Brain microvascular endothelial cell (primary cell): ENCODE measurements around the gene CD2BP2.
A peak's percentile ranks its signal among the peaks of the same experiment; 100 is the strongest.

Experiments
- DNase-seq: peaks from one replicate; pipeline ENCODE4 v3.0.0-alpha.2; 2020
- H3K27ac ChIP-seq: fragments of 250-450 bp; sonication (Bioruptor Pico); 2 replicates; pipeline ENCODE4 v1.5.1; 2020; ENCODE audit warnings: mild to moderate bottlenecking, moderate library complexity
- H3K27me3 ChIP-seq: fragments of 250-450 bp; sonication (Bioruptor Pico); replicated peaks from 2 replicates; pipeline ENCODE4 v1.5.1; 2020; ENCODE audit warnings: mild to moderate bottlenecking
- H3K36me3 ChIP-seq: fragments of 250-450 bp; sonication (Bioruptor Pico); replicated peaks from 2 replicates; pipeline ENCODE4 v1.5.1; 2020; ENCODE audit warnings: mild to moderate bottlenecking
- H3K4me3 ChIP-seq: 2 replicates; pipeline ENCODE4 v1.5.1; 2011; ENCODE audit warnings: low read depth, mild to moderate bottlenecking, control low read depth, low read length, moderate library complexity
- CTCF ChIP-seq: IDR thresholded peaks from 2 replicates; pipeline ENCODE4 v1.5.1; 2011; ENCODE audit warnings: low read depth, mild to moderate bottlenecking, moderate library complexity, low read length, control low read depth, inconsistent platforms; ENCODE audit errors: missing control alignments
- in situ Hi-C: cut with HindIII; loops from 2 replicates; pipeline ENCODE4 v1.10.0; 2017; ENCODE audit warnings: low sequenced_read_pairs, low pct_ligation_motif_present

CD2BP2 gene

DNA sequence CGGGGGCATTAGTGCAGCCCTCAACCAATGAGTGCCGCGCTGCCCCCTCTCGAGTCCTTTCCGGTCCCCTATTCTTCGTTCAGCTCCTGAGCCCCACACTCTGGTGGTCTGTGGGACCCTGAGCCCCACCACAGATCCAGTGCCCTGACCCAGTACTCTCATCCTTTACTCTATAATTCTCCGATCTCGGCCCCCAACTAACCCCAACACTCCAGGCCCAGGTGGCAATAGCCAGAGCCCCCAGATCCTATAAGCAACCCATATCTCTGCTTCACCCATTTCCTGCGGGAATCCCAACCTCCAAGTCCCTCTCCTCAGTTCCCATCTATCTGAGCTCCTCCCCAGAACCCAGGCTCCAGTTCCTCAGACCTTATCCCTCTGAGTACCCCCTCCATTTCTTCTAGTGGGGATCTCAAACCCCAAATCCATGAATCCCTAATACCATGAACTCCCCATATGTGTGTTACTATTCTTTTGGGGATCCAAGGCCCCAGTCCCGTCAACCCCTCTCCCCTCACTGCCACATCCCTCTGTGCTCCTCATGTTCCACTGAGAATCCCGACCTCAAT lies 16.2 kb upstream of the CD2BP2 start:
- Histone ChIP-seq H3K4me3 (peak overlapping the region; percentile 63), H3K36me3 (peaks cover 4% of the 10 kb centered on the region), H3K27ac (peak overlapping the region; percentile 83), H3K27me3 (no peaks in the 10 kb centered on the region)
- no peak for TF ChIP-seq CTCF
- in situ Hi-C loops, result no loop called here
- no peak for DNase-seq

DNA sequence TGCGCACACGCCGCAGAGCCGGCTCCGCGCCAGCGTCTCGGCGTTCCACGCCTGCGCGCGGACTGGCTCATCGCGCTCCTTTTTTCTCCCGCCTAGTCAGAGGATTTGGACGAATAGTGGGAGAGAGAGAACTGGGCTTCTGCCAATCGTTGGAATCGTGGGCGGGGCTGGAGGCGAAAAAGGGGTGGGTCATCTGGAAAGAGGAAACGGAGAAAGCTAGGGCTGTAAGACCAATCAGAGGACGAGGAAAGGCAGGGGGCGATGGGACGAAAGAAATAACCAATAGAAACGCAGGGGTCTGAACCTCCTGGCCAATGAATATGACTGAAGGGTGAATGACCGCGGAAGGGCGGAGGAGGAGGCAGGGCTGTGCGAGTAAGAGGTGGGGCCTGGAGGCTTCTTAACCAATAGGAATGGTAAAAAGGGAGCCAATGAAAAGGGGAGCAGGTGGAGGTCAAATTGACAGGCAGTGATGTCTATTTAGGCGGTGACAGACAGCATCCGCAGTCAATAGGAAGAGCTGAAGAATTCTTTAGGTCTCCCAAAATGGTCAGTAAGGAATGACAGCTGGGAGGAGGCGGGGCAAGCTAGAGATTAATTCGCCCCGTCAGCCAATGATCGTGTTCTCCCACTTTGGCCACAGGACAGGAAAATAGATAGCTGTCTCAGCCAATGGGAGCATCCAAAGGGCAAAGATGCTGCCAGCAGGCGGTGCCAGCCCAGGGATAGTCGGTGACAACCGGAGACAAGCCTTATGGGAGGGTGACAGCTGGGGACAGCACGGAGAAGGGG lies 15.5 kb upstream of the CD2BP2 start, which contains the start of gene TBC1D10B:
TBC1D10B (minus strand) TSS at position 39 of the 792 bp plus-strand sequence. CDS start 311 bp downstream, outside the sequence.
- peaks cover 7% of the 10 kb centered on the region for H3K36me3 ChIP-seq
- H3K4me3 ChIP-seq, result peak within 1 kb of the TSS; percentile 77
- peak; percentile 55 for TF ChIP-seq CTCF
- in situ Hi-C loops, result no loop called here
- H3K27ac ChIP-seq, result peak within 1 kb of the TSS; percentile 83
- no peaks in the 10 kb centered on the region for H3K27me3 ChIP-seq
- peak; percentile 100 for DNase-seq

DNA sequence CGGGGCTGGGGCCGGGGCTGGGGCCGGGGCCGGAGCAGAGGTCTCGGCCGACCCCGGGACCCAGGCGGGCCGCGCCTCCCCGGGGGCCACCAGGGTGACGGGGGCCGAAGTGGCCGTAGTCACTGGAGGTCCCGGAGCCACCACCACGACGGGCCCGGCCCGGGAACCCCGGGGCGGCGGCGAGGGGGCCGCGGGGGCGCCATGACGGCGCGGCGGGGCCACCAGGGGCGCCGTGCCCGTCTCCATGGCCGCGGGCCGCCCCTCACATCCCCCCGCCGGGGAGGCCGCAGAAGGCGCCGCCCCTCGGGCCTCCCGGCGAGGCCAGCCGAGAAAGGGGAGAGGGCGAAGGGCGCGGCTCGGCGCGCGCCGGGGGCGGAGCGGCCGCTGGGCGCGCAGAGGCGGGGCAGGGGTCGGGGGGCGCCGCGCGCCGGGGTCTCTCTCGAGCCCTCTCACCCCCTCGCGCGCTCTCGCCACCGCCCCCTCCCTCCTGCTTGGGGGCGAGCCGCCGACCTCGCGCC lies 14.9 kb upstream of the CD2BP2 start:
- TF ChIP-seq CTCF, result no peak
- no peak for DNase-seq
- H3K36me3 ChIP-seq, result peaks cover 13% of the 10 kb centered on the region
- in situ Hi-C loops, result no loop called here
- peak overlapping the region; percentile 77 for H3K4me3 ChIP-seq
- H3K27me3 ChIP-seq, result no peaks in the 10 kb centered on the region
- H3K27ac ChIP-seq, result peak overlapping the region; percentile 21

DNA sequence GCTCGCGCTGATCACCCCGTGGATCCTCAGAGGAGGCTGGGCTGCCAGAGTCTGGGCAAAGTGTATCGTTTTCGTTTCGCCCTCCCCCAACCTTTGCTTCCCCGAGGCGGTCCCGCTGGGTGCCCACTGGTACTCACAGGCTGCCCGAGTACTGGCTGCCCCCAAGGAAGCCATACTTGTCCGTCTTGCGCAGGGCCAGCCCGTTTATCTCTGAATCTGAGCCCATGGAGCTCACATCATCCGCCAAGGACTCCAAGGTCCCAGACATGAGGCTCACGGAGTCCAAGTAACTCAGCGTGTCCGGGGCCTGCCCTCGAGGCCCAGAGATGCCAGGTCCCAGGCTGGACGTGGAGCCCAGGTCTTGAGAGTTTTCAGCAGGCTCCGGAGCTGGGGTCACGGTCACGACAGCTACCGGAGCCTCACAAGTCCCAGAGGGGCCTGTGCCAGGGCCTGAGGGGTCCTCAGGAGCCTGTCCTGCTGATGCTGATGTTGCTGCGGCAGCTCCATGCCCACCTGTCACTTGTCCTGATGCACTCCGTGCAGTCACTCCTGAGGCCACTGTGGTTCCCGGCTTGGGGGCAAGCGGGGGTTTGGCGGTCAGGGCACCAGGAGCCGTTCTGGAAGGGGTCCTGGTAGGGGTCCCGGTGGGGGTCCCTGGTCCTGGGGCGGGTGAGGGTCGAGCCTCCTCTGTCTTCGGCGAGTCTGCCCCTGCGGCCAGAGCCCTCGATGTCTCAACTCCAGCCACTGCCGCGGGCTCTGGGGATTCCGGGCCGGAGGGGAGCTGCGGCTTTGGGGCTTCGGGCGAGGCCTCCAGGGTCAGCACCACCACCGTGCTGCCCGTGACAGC lies 14.2 kb upstream of the CD2BP2 start:
- DNase-seq, result no peak
- no peak for TF ChIP-seq CTCF
- peak overlapping the region; percentile 21 for H3K27ac ChIP-seq
- H3K36me3 ChIP-seq, result peaks cover 19% of the 10 kb centered on the region
- H3K4me3 ChIP-seq, result peak overlapping the region; percentile 77
- in situ Hi-C loops, result no loop called here
- no peaks in the 10 kb centered on the region for H3K27me3 ChIP-seq

DNA sequence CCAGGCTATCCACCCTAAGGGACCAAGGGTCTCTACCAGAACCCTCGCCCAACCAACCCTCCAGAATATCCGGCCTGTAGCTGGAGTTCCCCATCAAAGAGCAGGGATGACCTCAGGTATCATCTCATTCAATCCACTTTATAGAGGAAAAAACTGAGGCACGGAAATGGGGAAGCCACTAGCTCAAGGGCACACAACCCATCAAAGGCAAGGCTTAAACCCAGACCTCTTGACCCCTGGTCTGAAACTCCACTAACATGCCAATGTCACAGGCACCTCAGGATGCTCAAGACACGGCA lies 13.6 kb upstream of the CD2BP2 start:
- no peak for DNase-seq
- no peak for TF ChIP-seq CTCF
- peak overlapping the region; percentile 77 for H3K4me3 ChIP-seq
- no peaks in the 10 kb centered on the region for H3K27me3 ChIP-seq
- in situ Hi-C loops, result no loop called here
- no peak overlapping the region for H3K27ac ChIP-seq
- peaks cover 19% of the 10 kb centered on the region for H3K36me3 ChIP-seq
